GM12878 (cell line): ENCODE data around the gene PGLYRP3. TPM values are rescaled to one million over a fixed set of nuclear protein-coding genes. Genes with fewer than 3 reads are reported as not detected.

Experiments used
- ATAC-seq: fragments of 200-7000 bp; cut with Tn5 transposase; 3 replicates; pipeline ENCODE4 v1.9.1; 2020; ENCODE audit warnings: mild to moderate bottlenecking, moderate library complexity
- BruUV-seq: library from RNA; stranded (reverse); fragments of 400-500 nt; replicated peaks from 2 replicates; lab custom pipeline; 2021; lab: Mats Ljungman, UMichigan
- CTCF ChIA-PET: fragments of 300-600 bp; sonication (Branson Sonifier 250); formaldehyde crosslinking; extraction: SDS; loops from one replicate; lab custom pipeline; 2021; ENCODE audit warnings: inconsistent platforms; lab: Yijun Ruan, JAX
- POLR2A ChIA-PET: fragments of 350-600 bp; formaldehyde crosslinking; extraction: SDS; loops from one replicate; lab custom pipeline; 2021; ENCODE audit warnings: inconsistent platforms; lab: Charles Lee
- RAD21 ChIA-PET: fragments of 300-600 bp; sonication (Branson Sonifier 250); formaldehyde crosslinking; loops from one replicate; lab custom pipeline; 2023; ENCODE audit warnings: antibody characterized with exemption; ENCODE audit not compliant: unreplicated experiment; lab: Charles Lee
- SMC1A ChIA-PET: fragments of 300-600 bp; sonication (Branson Sonifier 250); formaldehyde crosslinking; loops from one replicate; lab custom pipeline; 2023; ENCODE audit not compliant: unreplicated experiment, uncharacterized antibody; lab: Charles Lee
- DNase-seq: peaks from one replicate; pipeline ENCODE4 v3.0.0-alpha.2; 2011; ENCODE audit warnings: low read depth, low spot score
- FAIRE-seq: peaks from 3 replicates; lab custom pipeline; 2011; peaks lifted over from hg19 to GRCh38; lab: Jason Lieb, UNC
- H2AFZ ChIP-seq: 2 replicates; pipeline ENCODE4 v1.6.0; 2011; ENCODE audit warnings: low read depth, low read length, control low read depth; ENCODE audit not compliant: control insufficient read depth
- H3K27ac ChIP-seq: 2 replicates; pipeline ENCODE4 v1.5.1; 2011; ENCODE audit warnings: control low read depth; ENCODE audit not compliant: control insufficient read depth, insufficient read depth
- H3K27me3 ChIP-seq, 2 experiments: replicated peaks in 1 of 2; 2 replicates each; pipeline versions ENCODE4 v1.6.0 to v1.6.1; 2011; ENCODE audit warnings: low read length in 1 of 2; ENCODE audit not compliant: control insufficient read depth in 2 of 2, insufficient read depth in 2 of 2
- H3K36me3 ChIP-seq, 2 experiments: 2 replicates each; pipeline ENCODE4 v1.5.1; 2011; ENCODE audit warnings: low read length in 1 of 2; ENCODE audit not compliant: control insufficient read depth in 2 of 2, insufficient read depth in 2 of 2
- H3K4me1 ChIP-seq: 2 replicates; pipeline ENCODE4 v1.6.1; 2011; ENCODE audit warnings: mild to moderate bottlenecking, low read length, moderate library complexity, mixed read lengths; ENCODE audit not compliant: control insufficient read depth, insufficient read depth
- H3K4me2 ChIP-seq: 2 replicates; pipeline ENCODE4 v1.6.0; 2011; ENCODE audit warnings: control low read depth; ENCODE audit not compliant: control insufficient read depth, insufficient read depth
- H3K4me3 ChIP-seq: fragments of 200-600 bp; sonication (generic); 2 replicates; pipeline ENCODE4 v1.5.1; 2016
- H3K79me2 ChIP-seq: 2 replicates; pipeline ENCODE4 v1.6.0; 2011; ENCODE audit warnings: low read length; ENCODE audit not compliant: control insufficient read depth, insufficient read depth
- H3K9ac ChIP-seq: 2 replicates; pipeline ENCODE4 v1.8.0; 2011; ENCODE audit warnings: low read length, control low read depth, mixed read lengths; ENCODE audit not compliant: control insufficient read depth, insufficient read depth
- H3K9me3 ChIP-seq: replicated peaks from 3 replicates; pipeline ENCODE4 v1.5.1; 2011; ENCODE audit warnings: mild to moderate bottlenecking, low read length; ENCODE audit not compliant: control insufficient read depth, insufficient read depth
- H4K20me1 ChIP-seq: 2 replicates; pipeline ENCODE4 v1.6.0; 2011; ENCODE audit not compliant: control insufficient read depth, insufficient read depth
- FOXK2 ChIP-seq: fragments of 450-650 bp; IDR thresholded peaks from 2 replicates; pipeline ENCODE4 v1.6.1; 2017; ENCODE audit warnings: mild to moderate bottlenecking, moderate library complexity
- GATAD2B ChIP-seq: fragments of 450-650 bp; conservative IDR thresholded peaks from 2 replicates; pipeline ENCODE4 v1.6.1; 2017; ENCODE audit warnings: low read depth, mild to moderate bottlenecking, moderate library complexity
- HDAC6 ChIP-seq: fragments of 200-600 bp; sonication (generic); IDR thresholded peaks from one replicate; pipeline ENCODE4 v1.8.0; 2017; ENCODE audit warnings: antibody characterized with exemption; ENCODE audit not compliant: unreplicated experiment
- JUND ChIP-seq: IDR thresholded peaks from 2 replicates; pipeline ENCODE4 v1.6.1; 2012; ENCODE audit warnings: low read depth, mild to moderate bottlenecking, low read length, improper control_type of control experiment, moderate library complexity
- MYC ChIP-seq: IDR thresholded peaks from 2 replicates; pipeline ENCODE4 v1.6.1; 2011; ENCODE audit warnings: mild to moderate bottlenecking, low read length, moderate library complexity, inconsistent platforms; ENCODE audit not compliant: insufficient read depth, insufficient replicate concordance, insufficient read length, severe bottlenecking
- NR2F1 ChIP-seq: fragments of 450-650 bp; conservative IDR thresholded peaks from 2 replicates; pipeline ENCODE4 v1.6.1; 2017; ENCODE audit warnings: mild to moderate bottlenecking
- POLR2AphosphoS5 ChIP-seq: IDR thresholded peaks from 2 replicates; pipeline ENCODE4 v1.6.1; 2011; ENCODE audit warnings: mild to moderate bottlenecking, low read length, inconsistent platforms
- TAF1 ChIP-seq: IDR thresholded peaks from 2 replicates; pipeline ENCODE4 v1.6.1; 2011; ENCODE audit warnings: mild to moderate bottlenecking, low read depth, low read length, borderline replicate concordance
- WGBS: methylation state at CpG from one replicate; pipeline ENCODE4 v1.1.6; 2016; ENCODE audit warnings: low lambda C conversion rate; ENCODE audit not compliant: insufficient replicate concordance, insufficient coverage; ENCODE audit errors: missing lambda C conversion rate; 5-methylcytosine and 5-hydroxymethylcytosine counted together
- in situ Hi-C: fragments of 300-500 bp; cut with MboI; formaldehyde crosslinking; loops from 9 replicates; pipeline ENCODE4 v1.14.3; 2018; ENCODE audit warnings: mixed read lengths
- intact Hi-C: fragments of 100-400 bp; cut with micrococcal nuclease; formaldehyde crosslinking; loops from one replicate; pipeline ENCODE4 v1.14.2; 2022; ENCODE audit not compliant: unreplicated experiment
- polyA plus RNA-seq, 11 experiments: library from polyadenylated mRNA; depleted of rRNA in 4 of 11; unstranded in 6 of 11; stranded (reverse) in 5 of 11; fragments of >200 nt; fragmentation: Nextera tagmentation in 4 of 11; fragmentation: Illumina TruSeq in 1 of 11; extraction: Ambion mirVana in 4 of 11; extraction: Trizol in 1 of 11; gene quantifications; 1 replicate in 1 of 11; 2 replicates in 10 of 11; pipeline versions ENCODE4 v1.2.1 to v1.2.3, GENCODE V29; 2011 to 2016; ENCODE audit warnings: inconsistent platforms in 2 of 11, missing spikeins in 2 of 11, low read depth in 1 of 11
- small RNA-seq: library from RNA; depleted of rRNA; stranded (forward); fragments of <200 nt; gene quantifications from one replicate; pipeline ENCODE3, GENCODE V24; 2014
- total RNA-seq, 4 experiments: library from RNA; depleted of rRNA in 3 of 4; stranded (reverse); fragments of >200 nt in 3 of 4; fragmentation: Illumina TruSeq in 1 of 4; extraction: Trizol in 1 of 4; gene quantifications; 2 replicates each; pipeline versions ENCODE4 v1.2.1 to v1.2.3, GENCODE V29; 2013 to 2021

Gene PGLYRP3
- total and polyA plus RNA-seq, 10 of the 15 experiments (the other 5 are each of a cell fraction or from before 2014, with no cell fraction given), result 0.10 to 0.49 (median 0.18) TPM; not detected in 7

- CTCF ChIA-PET, result interaction anchor here (0.6 to 2.8 kb wide), 8 partner anchors 9 to 322 kb away, joined by 3 to 12 read pairs (median 4); no protein-coding TSS in a partner anchor
- Histone ChIP-seq H3K4me1 (no peaks in the 10 kb centered on the region), H3K36me3 (no peaks in the 10 kb centered on the region), H2AFZ (no peak overlapping the region), H3K27ac (no peak overlapping the region), H3K9ac (no peak overlapping the region), H3K9me3 (no peaks in the 10 kb centered on the region; the same call in 2 of the 3 replicates), H3K79me2 (no peaks in the 10 kb centered on the region), H3K4me2 (no peak overlapping the region), H3K4me3 (no peak overlapping the region), H3K27me3 (no peaks in the 10 kb centered on the region), H4K20me1 (no peaks in the 10 kb centered on the region)
- in situ Hi-C loops, result no loop called here
- WGBS, result 10% methylated on average over 5 of the region's 5 CpGs
- ATAC-seq (no peak; the same call in 2 of the 3 replicates), DNase-seq (no peak), FAIRE-seq (no peak)
- POLR2A ChIA-PET, result interaction anchor here (1.0 kb wide), 1 partner anchor 14 kb away, joined by 3 read pairs; no protein-coding TSS in a partner anchor
- intact Hi-C loops, result no loop called here
- RAD21 ChIA-PET, result interaction anchor here (1.3 kb wide), 1 partner anchor 15 kb away, joined by 3 read pairs; no protein-coding TSS in a partner anchor
- BruUV-seq, result no TSS peak
- SMC1A ChIA-PET, result interaction anchor here (0.6 to 2.1 kb wide), 6 partner anchors 11 to 118 kb away, joined by 3 to 7 read pairs (median 5); partner anchors contain the start of gene LORICRIN
- TF ChIP-seq NR2F1 (no peak), FOXK2 (no peak), JUND (no peak), MYC (no peak), POLR2AphosphoS5 (no peak), GATAD2B (no peak), HDAC6 (no peak), TAF1 (no peak)
Measured at GRCh38 chr1:153248176-153248879, 64.4 kb downstream of the PGLYRP3 start.

Small RNA genes lying within 50 kb of the gene (small RNA-seq; reads per million reads assigned to genes)
- gene RNU6-160P, result not detected

Other genes with a start within 250 kb of the PGLYRP3 start
Only the 7 nearest of the 17 such genes appear.
- gene PRR9, start 95.4 kb downstream of the PGLYRP3 start, total RNA-seq (2014; rRNA removed), result not detected in 2 replicates
- not detected in 2 replicates for gene PRR9, start 95.4 kb downstream of the PGLYRP3 start, total RNA-seq (2014; rRNA removed; fragmentation: Illumina TruSeq; extraction: Trizol)
- gene PRR9, start 95.4 kb downstream of the PGLYRP3 start, total RNA-seq (2021), result not detected in 2 replicates
- gene PRR9, start 95.4 kb downstream of the PGLYRP3 start, polyA plus RNA-seq (2011; rRNA removed), result not detected in 2 replicates
- gene PRR9, start 95.4 kb downstream of the PGLYRP3 start, polyA plus RNA-seq (2014; fragmentation: Illumina TruSeq; extraction: Trizol), result not detected in 2 replicates
- gene PRR9, start 95.4 kb downstream of the PGLYRP3 start, polyA plus RNA-seq (2014; fragmentation: Nextera tagmentation; extraction: Ambion mirVana), result not detected
- gene PRR9, start 95.4 kb downstream of the PGLYRP3 start, polyA plus RNA-seq (2014; rRNA removed), result not detected in 2 replicates
- gene PRR9, start 95.4 kb downstream of the PGLYRP3 start, polyA plus RNA-seq (2016; fragmentation: Nextera tagmentation; extraction: Ambion mirVana), result not detected
- gene LORICRIN, start 53.3 kb downstream of the PGLYRP3 start, total RNA-seq (2014; rRNA removed), result 0.06 TPM in 1 of 2 replicates, not detected in the other
- gene LORICRIN, start 53.3 kb downstream of the PGLYRP3 start, total RNA-seq (2014; rRNA removed; fragmentation: Illumina TruSeq; extraction: Trizol), result not detected in 2 replicates
- gene LORICRIN, start 53.3 kb downstream of the PGLYRP3 start, total RNA-seq (2021), result not detected in 2 replicates
- gene LORICRIN, start 53.3 kb downstream of the PGLYRP3 start, polyA plus RNA-seq (2011; rRNA removed), result not detected in 2 replicates
- gene LORICRIN, start 53.3 kb downstream of the PGLYRP3 start, polyA plus RNA-seq (2014; fragmentation: Illumina TruSeq; extraction: Trizol), result not detected in 2 replicates
- gene LORICRIN, start 53.3 kb downstream of the PGLYRP3 start, polyA plus RNA-seq (2014; fragmentation: Nextera tagmentation; extraction: Ambion mirVana), result not detected
- 0.37 TPM in 1 of 2 replicates, not detected in the other for gene LORICRIN, start 53.3 kb downstream of the PGLYRP3 start, polyA plus RNA-seq (2014; rRNA removed)
- gene LORICRIN, start 53.3 kb downstream of the PGLYRP3 start, polyA plus RNA-seq (2016; fragmentation: Nextera tagmentation; extraction: Ambion mirVana), result not detected
- 0.38 and 0.45 TPM in 2 replicates for gene PGLYRP4, start 35.9 kb upstream of the PGLYRP3 start, total RNA-seq (2014; rRNA removed)
- 0.22 and 0.32 TPM in 2 replicates for gene PGLYRP4, start 35.9 kb upstream of the PGLYRP3 start, total RNA-seq (2014; rRNA removed; fragmentation: Illumina TruSeq; extraction: Trizol)
- 0.44 and 0.74 TPM in 2 replicates for gene PGLYRP4, start 35.9 kb upstream of the PGLYRP3 start, total RNA-seq (2021)
- 1.6 and 3.0 TPM in 2 replicates for gene PGLYRP4, start 35.9 kb upstream of the PGLYRP3 start, polyA plus RNA-seq (2011; rRNA removed)
- 0.48 and 0.65 TPM in 2 replicates for gene PGLYRP4, start 35.9 kb upstream of the PGLYRP3 start, polyA plus RNA-seq (2014; fragmentation: Illumina TruSeq; extraction: Trizol)
- under 1 TPM; 0.37 to 0.50 TPM for gene PGLYRP4, start 35.9 kb upstream of the PGLYRP3 start, polyA plus RNA-seq (2014; fragmentation: Nextera tagmentation; extraction: Ambion mirVana)
- gene PGLYRP4, start 35.9 kb upstream of the PGLYRP3 start, polyA plus RNA-seq (2014; rRNA removed), result 0.44 and 0.55 TPM in 2 replicates
- under 1 TPM; 0.28 to 0.43 TPM for gene PGLYRP4, start 35.9 kb upstream of the PGLYRP3 start, polyA plus RNA-seq (2016; fragmentation: Nextera tagmentation; extraction: Ambion mirVana)
- 0.68 and 1.3 TPM in 2 replicates for gene S100A9, start 44.9 kb upstream of the PGLYRP3 start, total RNA-seq (2014; rRNA removed)
- gene S100A9, start 44.9 kb upstream of the PGLYRP3 start, total RNA-seq (2014; rRNA removed; fragmentation: Illumina TruSeq; extraction: Trizol), result 0.37 TPM in 1 of 2 replicates, not detected in the other
- gene S100A9, start 44.9 kb upstream of the PGLYRP3 start, total RNA-seq (2021), result 0.37 and 0.41 TPM in 2 replicates
- gene S100A9, start 44.9 kb upstream of the PGLYRP3 start, polyA plus RNA-seq (2011; rRNA removed), result 1.4 and 1.7 TPM in 2 replicates
- gene S100A9, start 44.9 kb upstream of the PGLYRP3 start, polyA plus RNA-seq (2014; fragmentation: Illumina TruSeq; extraction: Trizol), result 0.22 TPM in 1 of 2 replicates, not detected in the other
- gene S100A9, start 44.9 kb upstream of the PGLYRP3 start, polyA plus RNA-seq (2014; fragmentation: Nextera tagmentation; extraction: Ambion mirVana), result under 1 TPM in 1 of 2 experiments, not detected in 1; 0.49 TPM
- 1.4 and 1.5 TPM in 2 replicates for gene S100A9, start 44.9 kb upstream of the PGLYRP3 start, polyA plus RNA-seq (2014; rRNA removed)
- gene S100A9, start 44.9 kb upstream of the PGLYRP3 start, polyA plus RNA-seq (2016; fragmentation: Nextera tagmentation; extraction: Ambion mirVana), result under 1 TPM in 1 of 2 experiments, not detected in 1; 0.31 TPM
- gene S100A12, start 62.7 kb upstream of the PGLYRP3 start, total RNA-seq (2014; rRNA removed), result not detected in 2 replicates
- not detected in 2 replicates for gene S100A12, start 62.7 kb upstream of the PGLYRP3 start, total RNA-seq (2014; rRNA removed; fragmentation: Illumina TruSeq; extraction: Trizol)
- gene S100A12, start 62.7 kb upstream of the PGLYRP3 start, total RNA-seq (2021), result not detected in 2 replicates
- gene S100A12, start 62.7 kb upstream of the PGLYRP3 start, polyA plus RNA-seq (2011; rRNA removed), result not detected in 2 replicates
- not detected in 2 replicates for gene S100A12, start 62.7 kb upstream of the PGLYRP3 start, polyA plus RNA-seq (2014; fragmentation: Illumina TruSeq; extraction: Trizol)
- gene S100A12, start 62.7 kb upstream of the PGLYRP3 start, polyA plus RNA-seq (2014; fragmentation: Nextera tagmentation; extraction: Ambion mirVana), result not detected
- gene S100A12, start 62.7 kb upstream of the PGLYRP3 start, polyA plus RNA-seq (2014; rRNA removed), result not detected in 2 replicates
- not detected for gene S100A12, start 62.7 kb upstream of the PGLYRP3 start, polyA plus RNA-seq (2016; fragmentation: Nextera tagmentation; extraction: Ambion mirVana)
- not detected in 2 replicates for gene S100A8, start 78.1 kb upstream of the PGLYRP3 start, total RNA-seq (2014; rRNA removed)
- gene S100A8, start 78.1 kb upstream of the PGLYRP3 start, total RNA-seq (2014; rRNA removed; fragmentation: Illumina TruSeq; extraction: Trizol), result not detected in 2 replicates
- gene S100A8, start 78.1 kb upstream of the PGLYRP3 start, total RNA-seq (2021), result not detected in 2 replicates
- not detected in 2 replicates for gene S100A8, start 78.1 kb upstream of the PGLYRP3 start, polyA plus RNA-seq (2011; rRNA removed)
- not detected in 2 replicates for gene S100A8, start 78.1 kb upstream of the PGLYRP3 start, polyA plus RNA-seq (2014; fragmentation: Illumina TruSeq; extraction: Trizol)
- not detected for gene S100A8, start 78.1 kb upstream of the PGLYRP3 start, polyA plus RNA-seq (2014; fragmentation: Nextera tagmentation; extraction: Ambion mirVana)
- not detected in 2 replicates for gene S100A8, start 78.1 kb upstream of the PGLYRP3 start, polyA plus RNA-seq (2014; rRNA removed)
- gene S100A8, start 78.1 kb upstream of the PGLYRP3 start, polyA plus RNA-seq (2016; fragmentation: Nextera tagmentation; extraction: Ambion mirVana), result under 1 TPM in 1 of 2 experiments, not detected in 1; 0.28 TPM
- gene S100A7A, start 103.6 kb upstream of the PGLYRP3 start, total RNA-seq (2014; rRNA removed), result not detected in 2 replicates
- not detected in 2 replicates for gene S100A7A, start 103.6 kb upstream of the PGLYRP3 start, total RNA-seq (2014; rRNA removed; fragmentation: Illumina TruSeq; extraction: Trizol)
- gene S100A7A, start 103.6 kb upstream of the PGLYRP3 start, total RNA-seq (2021), result not detected in 2 replicates
- not detected in 2 replicates for gene S100A7A, start 103.6 kb upstream of the PGLYRP3 start, polyA plus RNA-seq (2011; rRNA removed)
- not detected in 2 replicates for gene S100A7A, start 103.6 kb upstream of the PGLYRP3 start, polyA plus RNA-seq (2014; fragmentation: Illumina TruSeq; extraction: Trizol)
- gene S100A7A, start 103.6 kb upstream of the PGLYRP3 start, polyA plus RNA-seq (2014; fragmentation: Nextera tagmentation; extraction: Ambion mirVana), result not detected
- not detected in 2 replicates for gene S100A7A, start 103.6 kb upstream of the PGLYRP3 start, polyA plus RNA-seq (2014; rRNA removed)
- not detected for gene S100A7A, start 103.6 kb upstream of the PGLYRP3 start, polyA plus RNA-seq (2016; fragmentation: Nextera tagmentation; extraction: Ambion mirVana)